HG02852 (cell line): ENCODE results near the gene RAMP2.
"Not testable (repeated sequence)": the region's sequence is repeated elsewhere in the genome, so short reads cannot be mapped to it uniquely, and the experiment has no call there.

Experiments
- ATAC-seq: cut with Tn5 transposase; IDR thresholded peaks from one replicate; pipeline ENCODE4 v1.9.1; 2021; ENCODE audit warnings: mild to moderate bottlenecking, moderate library complexity; ENCODE audit not compliant: unreplicated experiment

RAMP2 gene

DNA sequence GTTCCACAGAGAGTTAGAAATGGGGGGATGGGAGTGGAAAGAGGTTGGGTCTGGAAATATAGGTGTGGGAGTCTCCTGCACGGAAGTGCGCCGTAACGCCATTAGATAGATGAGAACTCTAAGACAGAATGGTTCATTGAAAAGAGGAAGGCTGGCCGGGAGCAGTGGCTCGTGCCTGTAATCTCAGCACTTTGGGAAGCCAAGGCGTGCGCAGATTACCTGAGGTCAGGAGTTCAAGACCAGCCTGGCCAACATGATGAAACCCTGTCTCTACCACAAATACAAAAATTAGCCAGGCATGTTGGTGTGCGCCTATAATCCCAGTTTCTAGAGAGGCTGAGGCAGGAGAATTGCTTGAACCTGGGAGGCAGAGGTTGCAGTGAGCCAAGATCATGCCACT lies 7.0 kb downstream of the RAMP2 start:
- not testable (repeated sequence) for ATAC-seq

DNA sequence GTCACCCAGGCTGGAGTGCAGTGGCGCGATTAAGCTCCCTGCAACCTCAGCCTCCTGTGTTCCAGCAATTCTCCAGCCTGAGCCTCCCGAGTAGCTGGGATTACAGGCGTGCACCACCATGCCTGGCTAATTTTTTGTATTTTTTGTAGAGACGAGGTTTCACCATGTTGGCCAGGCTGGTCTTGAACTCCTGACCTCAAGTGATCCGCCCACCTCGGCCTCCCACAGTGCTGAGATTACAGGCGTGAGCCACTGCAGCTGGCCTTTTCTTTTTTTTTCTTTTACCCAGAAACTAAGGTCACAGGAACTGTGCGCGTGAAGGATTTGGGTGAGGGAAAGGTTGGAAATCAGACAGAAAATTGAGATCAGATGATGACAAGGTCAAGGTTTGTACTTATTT lies 8.9 kb downstream of the RAMP2 start:
- ATAC-seq = not testable (repeated sequence)

DNA sequence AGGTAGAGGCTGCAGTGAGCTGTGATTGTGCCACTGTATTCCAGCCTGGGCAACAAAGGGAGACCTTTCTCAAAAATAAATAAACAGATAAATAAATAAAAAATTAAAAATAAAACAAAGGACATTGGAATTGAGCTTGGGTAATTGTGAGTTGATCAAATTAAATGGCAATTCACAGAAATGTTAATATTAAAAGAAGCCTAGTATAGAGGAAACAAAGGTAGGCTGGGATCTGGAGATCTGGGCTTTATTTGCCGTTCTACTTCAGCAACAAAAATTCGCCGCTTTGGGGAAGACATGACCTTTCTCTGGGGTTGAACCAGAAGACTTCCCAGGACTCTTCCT lies 11.9 kb downstream of the RAMP2 start:
- no peak for ATAC-seq

DNA sequence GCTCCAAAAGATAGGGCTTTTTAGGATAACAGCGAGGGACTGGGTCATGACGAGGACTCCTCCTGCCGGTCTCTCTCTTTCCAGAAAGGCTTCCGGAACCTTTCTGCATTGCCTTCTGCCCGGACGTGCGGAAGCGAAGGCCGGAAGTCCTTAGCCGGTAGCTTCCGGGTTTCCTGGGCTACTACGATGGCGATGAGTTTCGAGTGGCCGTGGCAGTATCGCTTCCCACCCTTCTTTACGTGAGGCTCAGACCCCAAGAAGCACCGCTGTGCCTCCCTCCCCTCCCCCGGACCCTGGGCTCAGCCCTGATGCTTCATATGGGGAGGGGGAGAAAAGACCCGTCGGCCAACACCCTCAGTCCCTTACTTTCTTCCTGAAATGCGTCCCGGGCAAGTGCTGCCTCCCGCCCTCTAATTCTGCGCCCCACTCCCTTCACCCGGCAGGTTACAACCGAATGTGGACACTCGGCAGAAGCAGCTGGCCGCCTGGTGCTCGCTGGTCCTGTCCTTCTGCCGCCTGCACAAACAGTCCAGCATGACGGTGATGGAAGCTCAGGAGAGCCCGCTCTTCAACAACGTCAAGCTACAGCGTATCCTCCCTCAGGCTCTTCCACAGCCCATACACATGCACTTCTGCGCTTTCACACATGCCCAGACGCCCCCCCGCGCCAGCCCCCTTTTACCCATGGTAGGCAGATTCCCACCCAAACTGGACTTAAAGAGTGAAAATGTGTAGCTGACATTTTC lies 12.4 kb downstream of the RAMP2 start, which contains the start of gene VPS25:
VPS25 (plus strand) TSS at position 160 of the 746 bp plus-strand sequence; CDS start at position 187, 27 bp downstream.
- peak; percentile 70 for ATAC-seq

DNA sequence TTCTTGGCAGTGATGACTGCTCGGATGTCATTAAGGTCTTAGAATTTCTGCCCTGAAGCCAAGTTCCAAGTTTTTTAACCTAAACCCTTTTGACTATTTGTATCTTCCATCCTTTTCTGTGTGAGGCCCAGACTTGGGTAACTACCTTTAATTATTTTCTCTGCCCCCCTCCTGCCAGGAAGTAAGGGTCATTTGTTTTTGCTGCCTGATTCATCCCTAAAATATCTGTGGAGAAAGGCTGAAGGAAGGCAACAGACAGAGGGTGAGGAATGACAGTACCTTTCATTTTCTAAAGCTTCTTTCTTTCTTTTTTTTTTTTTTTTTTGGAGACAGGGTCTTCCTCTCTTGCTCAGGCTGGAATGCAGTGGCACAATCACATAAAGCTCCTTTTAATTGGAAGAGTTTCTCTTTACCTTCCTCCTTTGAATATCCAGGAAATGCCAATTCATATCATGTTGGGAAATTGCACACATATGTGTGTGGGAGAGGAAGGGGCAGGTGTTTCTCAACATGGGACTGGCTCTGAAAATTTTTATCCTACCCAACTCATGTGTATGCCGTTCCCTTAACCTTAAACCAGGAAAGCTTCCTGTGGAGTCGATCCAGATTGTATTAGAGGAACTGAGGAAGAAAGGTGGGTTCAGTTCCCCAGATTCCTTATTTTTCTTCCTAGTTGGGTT lies 13.2 kb downstream of the RAMP2 start:
- ATAC-seq = no peak

DNA sequence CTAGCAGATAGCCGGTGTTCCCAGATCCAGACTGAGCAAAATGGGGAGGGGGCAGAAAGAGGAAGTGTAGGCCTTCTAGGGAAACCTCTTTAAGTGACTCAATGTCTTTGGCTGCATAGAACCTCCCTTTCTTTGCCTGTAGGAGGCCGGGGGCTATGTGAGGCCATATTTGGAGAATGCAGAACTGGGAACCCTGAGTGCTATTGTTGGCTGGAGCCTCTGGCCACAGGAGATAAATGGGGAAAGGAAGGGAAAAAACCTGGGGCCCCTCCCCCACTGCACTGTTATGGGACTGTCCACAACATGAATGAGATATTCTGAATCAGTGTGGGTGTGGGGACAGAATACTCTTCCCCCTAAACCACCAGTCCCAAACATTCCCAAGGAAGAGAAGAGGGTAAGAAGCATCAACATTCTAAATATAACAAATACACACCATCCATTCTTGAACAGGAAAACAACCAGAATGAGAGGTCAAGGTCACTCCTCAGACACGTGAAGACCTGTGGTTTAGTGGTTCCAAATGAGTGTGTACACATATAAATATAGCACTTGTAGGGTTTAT lies 14.6 kb downstream of the RAMP2 start:
- ATAC-seq = no peak

DNA sequence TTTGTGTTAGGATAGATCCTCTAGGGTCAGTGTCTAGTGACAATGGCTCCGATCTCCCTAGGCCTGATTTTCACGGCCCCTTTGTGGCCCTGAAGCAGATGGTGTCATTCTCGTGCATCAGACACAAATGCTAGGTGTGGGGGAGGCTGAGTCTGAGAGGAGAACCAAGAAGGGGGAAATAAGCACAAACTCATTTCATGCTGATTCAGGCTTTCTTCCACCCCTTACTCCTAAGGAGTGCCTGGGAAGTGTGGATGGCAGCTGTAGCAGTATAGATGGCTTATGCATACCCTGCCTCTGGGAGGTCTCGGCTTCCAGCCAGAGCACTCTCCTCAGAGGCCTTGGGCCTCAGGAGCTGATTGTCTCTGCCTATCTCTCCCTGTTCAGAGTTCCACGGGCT lies 17.5 kb downstream of the RAMP2 start:
- no peak for ATAC-seq

DNA sequence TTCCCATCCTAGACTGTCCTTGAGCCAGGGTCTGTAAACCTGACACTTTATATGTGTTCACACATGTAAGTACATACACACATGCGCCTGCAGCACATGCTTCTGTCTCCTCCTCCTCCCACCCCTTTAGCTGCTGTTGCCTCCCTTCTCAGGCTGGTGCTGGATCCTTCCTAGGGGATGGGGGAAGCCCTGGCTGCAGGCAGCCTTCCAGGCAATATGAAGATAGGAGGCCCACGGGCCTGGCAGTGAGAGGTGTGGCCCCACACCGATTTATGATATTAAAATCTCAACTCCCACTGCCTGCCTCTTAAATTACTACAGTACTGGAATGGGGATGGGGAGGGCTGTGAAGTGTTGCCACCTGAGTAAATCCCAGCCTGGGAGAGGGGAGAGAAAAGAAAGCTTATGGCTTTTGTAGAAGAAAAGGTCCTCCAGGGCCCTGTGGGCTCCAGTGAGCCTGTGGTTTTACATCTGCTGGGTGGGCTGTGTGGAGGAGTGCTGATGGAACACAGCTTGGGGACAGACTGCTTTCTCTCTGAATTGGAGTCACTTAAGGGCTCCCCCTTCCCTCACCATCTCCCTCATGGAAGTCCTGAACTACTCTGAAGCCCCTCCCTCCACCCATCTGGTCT lies 18.4 kb downstream of the RAMP2 start:
- no peak for ATAC-seq

DNA sequence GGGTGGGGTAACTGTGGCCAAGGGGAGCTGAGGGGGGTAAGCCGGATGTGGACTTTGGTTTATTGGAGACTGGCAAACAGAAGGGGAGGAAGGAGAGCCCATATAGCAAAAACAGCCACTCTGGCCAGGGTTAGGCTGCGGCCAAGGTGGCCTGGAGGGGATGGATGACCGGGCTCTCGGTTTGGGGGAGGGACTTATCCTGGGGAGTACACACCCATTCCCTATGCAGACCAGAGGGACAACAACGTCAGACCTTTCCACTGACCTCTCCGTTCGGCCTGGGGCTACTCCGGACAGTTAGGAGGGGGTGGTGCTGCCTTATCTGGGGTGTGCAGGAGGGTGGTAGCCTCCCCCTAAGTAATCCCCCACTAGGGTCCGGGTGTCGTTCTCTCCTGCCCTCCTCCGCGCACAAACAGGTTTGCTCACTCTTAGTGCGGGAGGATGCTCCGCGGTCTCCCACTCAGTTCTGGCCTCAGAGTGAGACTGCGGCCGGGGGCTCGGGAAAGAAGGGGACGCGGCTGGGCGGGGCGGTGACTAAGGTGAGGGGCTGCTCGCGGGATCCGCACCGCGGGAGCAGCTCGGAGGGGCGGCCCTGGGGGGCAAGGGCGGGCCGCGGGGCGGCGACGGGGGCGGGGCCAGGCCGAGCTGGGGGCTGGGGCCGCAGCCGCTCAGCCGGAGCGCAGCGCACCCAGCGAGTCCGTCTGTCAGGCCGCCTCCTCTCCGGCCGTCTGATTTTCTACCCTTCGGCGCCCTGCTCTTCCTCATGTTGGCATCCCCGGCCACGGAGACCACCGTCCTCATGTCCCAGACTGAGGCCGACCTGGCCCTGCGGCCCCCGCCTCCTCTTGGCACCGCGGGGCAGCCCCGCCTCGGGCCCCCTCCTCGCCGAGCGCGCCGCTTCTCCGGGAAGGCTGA lies 19.2 kb downstream of the RAMP2 start, which contains the start of gene WNK4:
WNK4 (plus strand) TSS at position 675 of the 915 bp plus-strand sequence; CDS start at position 764, 89 bp downstream.
- no peak for ATAC-seq

DNA sequence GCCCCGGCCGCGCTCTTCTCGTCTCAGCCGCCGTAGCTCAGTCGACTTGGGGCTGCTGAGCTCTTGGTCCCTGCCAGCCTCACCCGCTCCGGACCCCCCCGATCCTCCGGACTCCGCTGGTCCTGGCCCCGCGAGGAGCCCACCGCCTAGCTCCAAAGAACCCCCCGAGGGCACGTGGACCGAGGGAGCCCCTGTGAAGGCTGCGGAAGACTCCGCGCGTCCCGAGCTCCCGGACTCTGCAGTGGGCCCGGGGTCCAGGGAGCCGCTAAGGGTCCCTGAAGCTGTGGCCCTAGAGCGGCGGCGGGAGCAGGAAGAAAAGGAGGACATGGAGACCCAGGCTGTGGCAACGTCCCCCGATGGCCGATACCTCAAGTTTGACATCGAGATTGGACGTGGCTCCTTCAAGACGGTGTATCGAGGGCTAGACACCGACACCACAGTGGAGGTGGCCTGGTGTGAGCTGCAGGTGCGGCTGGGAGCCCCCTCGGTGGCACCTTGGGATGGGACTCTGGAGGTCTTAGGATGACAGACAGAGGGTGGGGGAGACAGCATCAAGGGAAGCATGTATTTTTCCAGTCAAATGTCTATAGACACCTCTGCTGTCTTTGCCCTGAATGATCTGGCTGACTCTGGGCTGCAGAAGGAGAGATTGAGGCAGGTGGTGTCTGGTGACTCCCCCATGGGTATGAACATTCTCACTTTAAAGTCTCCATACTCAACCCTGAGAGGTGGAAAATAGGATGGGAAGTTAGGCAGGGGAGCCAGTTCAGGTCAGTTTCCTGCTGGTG lies 20.0 kb downstream of the RAMP2 start:
- ATAC-seq = no peak

DNA sequence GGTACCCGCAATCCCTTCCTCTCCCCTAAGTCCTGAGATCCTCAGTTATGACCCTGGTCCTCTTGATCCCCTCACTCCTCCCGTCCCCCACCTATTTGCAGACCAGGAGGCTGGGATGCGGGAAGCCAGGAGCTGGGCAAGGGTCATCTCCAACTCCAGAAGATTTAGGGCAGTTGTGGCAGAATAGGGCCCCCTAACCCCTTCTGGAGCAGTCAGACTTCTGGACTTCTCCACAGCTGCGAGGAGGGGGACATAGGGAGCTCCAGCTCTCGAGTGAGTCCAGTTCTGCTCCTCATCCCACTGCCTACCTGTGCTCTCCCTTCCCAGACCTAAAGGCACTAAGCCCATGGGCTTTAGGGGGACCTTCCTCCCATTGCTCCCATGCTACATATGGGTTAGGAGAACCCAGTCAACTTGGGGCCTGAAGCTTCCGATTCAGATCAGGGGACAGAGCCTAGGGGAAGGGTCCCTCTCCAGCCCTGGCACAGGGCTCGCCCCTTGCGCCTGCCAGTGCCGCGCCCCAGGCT lies 20.7 kb downstream of the RAMP2 start:
- ATAC-seq = no peak

DNA sequence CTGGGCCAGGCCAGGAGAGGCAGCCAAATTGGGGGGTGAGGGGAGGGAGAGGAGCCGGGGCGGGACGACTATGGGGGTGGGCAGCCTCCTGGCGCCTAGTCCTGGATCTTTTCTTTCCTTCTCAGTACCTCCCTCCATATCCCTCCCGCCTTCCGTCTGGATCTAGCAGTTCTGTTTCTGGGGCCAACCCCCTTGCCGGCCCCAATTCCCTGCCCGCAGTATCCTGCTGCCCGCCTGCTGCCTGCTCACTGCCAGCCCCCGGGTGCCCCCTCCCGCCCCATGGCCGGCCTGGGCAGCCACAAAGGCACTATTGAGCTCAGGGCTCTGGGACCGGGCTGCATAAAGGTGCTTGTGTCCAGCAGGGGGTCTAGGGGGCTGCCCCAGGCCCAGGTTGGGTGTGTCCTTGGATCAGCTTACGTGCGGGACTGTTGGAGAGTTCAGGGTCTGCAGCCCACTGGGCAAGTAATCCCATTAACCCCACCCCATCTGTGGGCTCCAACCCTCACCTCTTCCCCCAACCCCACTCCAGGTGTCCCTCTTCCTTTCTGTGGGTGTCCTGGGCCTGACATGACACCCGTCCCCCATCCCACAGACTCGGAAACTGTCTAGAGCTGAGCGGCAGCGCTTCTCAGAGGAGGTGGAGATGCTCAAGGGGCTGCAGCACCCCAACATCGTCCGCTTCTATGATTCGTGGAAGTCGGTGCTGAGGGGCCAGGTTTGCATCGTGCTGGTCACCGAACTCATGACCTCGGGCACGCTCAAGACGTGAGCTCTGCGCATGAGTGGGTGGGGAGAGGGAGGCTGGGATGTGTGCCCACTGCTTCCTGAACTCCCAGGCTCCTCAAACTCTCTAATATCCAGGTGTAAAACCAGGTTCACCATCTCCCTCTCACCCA lies 21.4 kb downstream of the RAMP2 start:
- ATAC-seq = no peak

DNA sequence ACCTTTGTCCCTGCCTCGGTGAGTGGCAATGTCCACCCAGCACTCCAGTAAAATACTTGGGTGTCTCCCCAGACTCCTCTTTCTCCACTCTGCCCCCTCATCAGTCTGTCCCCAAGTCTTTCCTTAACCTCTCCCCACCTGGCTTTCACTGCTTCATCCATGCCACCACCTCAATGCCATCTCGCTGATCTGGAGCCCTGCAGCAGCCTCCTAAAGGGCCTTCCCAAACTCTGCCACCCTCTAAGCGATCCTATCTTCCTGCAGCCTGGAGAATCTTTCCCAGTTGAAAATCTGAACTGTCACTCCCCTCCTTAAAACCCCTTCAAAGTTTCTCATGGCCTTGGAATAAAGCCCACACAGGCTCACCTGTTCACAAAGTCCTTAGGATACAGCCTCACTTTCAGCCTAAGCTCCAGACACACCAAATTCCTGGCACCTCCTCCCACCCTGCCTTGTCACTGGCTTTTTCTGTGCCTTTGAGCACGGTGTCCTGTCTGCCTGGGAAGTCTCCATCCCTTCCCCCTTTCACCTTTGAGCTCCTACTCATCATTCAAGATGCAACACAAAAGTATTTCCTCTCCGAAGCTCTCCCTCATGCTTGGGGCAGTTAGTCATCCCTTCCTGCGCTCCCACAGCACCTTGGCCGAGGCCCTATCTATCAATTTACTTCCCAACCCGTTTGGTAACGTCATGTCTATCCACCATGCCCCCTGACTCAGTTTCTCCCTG lies 22.2 kb downstream of the RAMP2 start:
- no peak for ATAC-seq

DNA sequence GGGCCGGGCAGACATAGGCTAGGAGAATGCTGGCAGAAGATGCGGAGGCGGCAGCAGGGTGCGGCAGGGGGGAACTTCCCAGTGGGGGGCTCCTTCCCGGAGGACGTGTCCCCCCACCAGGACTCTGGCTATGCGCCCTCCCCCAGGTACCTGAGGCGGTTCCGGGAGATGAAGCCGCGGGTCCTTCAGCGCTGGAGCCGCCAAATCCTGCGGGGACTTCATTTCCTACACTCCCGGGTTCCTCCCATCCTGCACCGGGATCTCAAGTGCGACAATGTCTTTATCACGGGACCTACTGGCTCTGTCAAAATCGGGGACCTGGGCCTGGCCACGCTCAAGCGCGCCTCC lies 22.7 kb downstream of the RAMP2 start:
- ATAC-seq = no peak

DNA sequence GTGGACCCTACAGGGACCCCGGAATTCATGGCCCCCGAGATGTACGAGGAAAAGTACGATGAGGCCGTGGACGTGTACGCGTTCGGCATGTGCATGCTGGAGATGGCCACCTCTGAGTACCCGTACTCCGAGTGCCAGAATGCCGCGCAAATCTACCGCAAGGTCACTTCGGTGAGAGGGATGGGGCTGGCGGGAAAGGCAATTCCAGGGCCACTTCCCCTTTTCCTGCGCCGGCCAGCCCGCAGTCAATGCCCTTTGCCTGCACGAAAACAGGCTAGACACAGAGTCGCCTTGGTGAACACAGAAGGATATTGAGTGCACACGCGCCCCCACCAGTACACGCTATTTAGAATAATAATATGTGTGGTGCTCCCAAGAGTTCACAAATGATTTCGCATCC lies 23.4 kb downstream of the RAMP2 start:
- no peak for ATAC-seq

DNA sequence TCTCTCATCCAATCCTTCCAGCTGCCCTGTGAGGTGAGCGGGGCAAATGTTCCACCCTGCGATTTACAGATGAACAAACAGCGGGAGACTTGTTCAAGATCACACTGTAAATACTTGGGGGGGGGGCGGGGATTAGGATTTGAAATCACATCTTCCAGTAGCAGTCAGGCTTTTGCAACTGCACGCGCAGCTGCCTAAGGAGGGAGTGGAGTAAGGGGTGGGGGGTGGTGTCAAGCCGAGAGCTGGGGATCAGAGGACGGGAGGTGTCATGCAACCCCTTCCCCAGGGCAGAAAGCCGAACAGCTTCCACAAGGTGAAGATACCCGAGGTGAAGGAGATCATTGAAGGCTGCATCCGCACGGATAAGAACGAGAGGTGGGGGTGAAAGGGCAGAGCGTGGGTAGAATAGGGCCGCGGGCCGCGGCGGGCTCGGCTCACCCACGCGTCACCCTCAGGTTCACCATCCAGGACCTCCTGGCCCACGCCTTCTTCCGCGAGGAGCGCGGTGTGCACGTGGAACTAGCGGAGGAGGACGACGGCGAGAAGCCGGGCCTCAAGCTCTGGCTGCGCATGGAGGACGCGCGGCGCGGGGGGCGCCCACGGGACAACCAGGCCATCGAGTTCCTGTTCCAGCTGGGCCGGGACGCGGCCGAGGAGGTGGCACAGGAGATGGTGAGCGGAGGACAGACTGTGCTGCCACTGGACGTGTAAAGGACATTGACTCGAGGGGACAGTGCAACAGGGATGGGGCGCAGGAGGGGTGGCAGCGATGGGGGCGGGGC lies 24.0 kb downstream of the RAMP2 start:
- no peak for ATAC-seq

DNA sequence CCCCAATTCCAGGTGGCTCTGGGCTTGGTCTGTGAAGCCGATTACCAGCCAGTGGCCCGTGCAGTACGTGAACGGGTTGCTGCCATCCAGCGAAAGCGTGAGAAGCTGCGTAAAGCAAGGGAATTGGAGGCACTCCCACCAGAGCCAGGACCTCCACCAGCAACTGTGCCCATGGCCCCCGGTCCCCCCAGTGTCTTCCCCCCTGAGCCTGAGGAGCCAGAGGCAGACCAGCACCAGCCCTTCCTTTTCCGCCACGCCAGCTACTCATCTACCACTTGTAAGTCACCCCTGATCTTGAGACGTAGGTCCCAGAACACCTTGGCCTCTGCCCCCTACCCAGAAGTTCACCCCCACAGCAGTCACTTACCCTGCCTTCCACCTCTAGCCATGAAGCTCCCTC lies 26.2 kb downstream of the RAMP2 start:
- no peak for ATAC-seq
